Femur (tissue), 1 donor: ENCODE measurements around the gene RBL2.
"Not testable (repeated sequence)": the region's sequence is repeated elsewhere in the genome, so short reads cannot be mapped to it uniquely, and the experiment has no call there.

Experiments
- DNase-seq: peaks from one replicate; pipeline ENCODE4 v3.0.0-alpha.2; 2017

The RBL2 gene

DNA sequence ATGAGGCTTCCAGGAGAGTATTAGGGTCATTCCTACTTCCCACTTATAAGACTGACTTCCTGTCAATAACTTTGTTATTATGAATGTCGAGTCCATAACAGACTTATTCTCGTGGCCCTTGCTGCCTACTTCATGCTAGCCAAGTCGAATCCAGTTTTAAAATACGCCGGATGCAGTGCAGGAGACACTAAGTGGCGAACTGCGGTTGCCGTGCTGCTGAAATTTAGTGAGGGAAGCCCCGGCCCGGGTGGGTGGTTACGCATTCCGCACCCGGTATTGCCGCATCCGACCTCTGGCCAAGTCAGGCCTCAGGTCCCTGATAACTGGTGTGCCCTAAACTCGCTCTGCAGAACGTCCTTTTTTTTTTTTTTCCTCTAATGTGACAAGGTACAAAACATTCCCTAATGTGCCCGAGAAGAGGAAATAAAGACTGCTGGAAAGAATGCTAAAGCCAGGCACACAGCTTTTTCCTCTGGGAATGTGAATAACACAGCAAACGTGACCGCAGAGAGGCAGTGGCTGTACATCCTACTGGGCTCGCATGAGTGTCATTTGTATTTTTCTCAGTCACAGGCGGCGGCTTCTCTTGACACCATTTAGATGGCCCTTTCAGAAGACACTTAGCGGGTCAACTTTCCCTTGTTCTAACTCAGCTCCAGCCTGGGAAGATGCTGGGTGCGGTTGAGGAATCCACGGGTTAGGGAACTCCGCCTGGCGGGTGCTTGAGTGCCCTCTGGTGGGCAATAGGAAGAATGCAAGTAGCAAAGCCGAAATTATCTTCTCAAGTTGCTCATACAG lies 75.8 kb downstream of the RBL2 start:
- peak; percentile 77 for DNase-seq

DNA sequence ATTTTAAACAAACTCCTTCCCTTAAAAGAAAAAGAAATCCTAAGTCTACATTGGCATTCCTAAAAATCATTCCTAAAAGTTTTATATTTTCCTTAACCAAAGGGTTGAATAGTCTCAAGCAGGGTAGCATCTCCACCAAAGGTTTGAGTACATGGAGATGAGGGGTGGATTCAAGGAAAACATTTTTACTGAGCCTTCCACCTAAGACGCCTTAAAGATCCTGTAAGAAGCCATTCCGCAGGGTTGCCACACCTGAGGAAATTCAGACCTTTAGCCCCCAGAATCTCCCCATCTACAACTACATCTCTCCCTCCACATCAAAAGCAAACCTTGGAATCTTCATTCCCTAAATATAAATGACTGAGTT lies 76.4 kb downstream of the RBL2 start:
- DNase-seq = peak; percentile 1

DNA sequence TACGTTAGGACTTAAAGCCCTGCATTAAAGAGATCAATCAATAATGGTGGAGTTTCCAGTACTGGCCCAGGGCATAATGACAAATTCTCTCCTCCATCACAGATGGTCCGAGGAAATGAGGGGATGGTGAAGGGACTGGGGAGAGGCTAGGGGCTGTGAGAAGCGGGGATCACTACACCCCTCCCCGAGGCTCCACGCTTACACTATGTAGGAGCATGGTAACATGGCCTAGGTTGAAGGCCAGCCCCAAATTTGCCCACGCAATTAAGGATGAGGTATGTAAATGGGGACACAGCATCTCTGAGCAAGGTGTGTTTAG lies 76.8 kb downstream of the RBL2 start:
- peak; percentile 4 for DNase-seq

DNA sequence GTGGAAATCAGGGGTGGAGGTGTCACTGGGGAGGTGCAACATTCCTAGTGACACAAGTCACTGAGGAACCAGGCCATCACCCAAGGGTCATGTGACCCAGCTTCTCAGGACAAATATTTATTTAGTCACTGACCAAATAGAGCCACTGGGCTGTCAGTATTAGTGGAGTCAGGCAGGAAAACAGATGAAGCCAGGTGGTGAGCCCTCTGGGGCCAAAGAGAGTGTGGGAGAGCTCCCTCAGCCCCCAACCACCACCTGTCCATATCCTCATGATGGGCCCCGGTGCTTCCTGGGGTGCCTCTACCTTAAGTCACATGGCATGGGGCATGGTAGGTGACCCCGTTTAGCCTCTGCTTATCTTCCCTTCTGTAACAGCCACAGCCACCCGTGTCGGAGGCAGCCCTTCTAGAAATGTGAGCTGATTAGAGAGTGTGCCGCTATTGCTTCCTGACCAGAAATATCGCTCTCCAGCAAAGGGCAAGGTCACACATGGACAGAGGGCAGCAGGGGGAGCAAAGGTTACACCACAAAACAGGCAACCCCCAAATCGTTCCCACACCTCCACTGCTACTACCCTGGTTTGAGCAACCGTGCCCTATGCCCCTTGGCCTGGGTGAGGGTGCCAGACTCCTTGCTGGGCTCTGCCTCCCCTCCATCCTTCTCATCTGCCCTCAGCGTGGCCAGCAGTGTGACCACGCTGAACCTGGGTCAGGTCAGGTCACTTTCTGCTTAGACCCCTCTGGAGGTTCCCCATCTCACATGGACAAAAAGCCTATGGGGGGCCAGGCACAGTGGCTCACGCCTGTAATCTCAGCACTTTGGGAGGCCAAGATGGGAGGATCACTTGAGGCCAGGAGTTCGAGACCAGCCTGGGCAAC lies 77.4 kb downstream of the RBL2 start:
- DNase-seq = peak; percentile 13

DNA sequence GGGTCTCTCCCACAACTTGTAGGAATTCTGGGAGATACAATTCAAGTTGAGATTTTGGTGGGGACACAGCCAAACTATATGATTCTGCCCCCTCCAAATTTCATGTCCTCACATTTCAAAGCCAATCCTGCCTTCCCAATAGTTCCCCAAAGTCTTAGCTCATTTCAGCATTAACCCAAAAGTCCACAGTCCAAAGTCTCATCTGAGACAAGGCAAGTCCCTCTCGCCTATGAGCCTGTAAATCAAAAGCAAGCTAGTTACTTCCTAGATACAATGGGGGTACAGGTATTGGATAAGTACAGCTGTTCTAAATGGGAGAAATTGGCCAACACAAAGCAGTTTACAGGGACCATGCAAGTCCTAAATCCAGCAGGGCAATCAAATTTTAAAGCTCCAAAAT lies 78.5 kb downstream of the RBL2 start:
- not testable (repeated sequence) for DNase-seq

DNA sequence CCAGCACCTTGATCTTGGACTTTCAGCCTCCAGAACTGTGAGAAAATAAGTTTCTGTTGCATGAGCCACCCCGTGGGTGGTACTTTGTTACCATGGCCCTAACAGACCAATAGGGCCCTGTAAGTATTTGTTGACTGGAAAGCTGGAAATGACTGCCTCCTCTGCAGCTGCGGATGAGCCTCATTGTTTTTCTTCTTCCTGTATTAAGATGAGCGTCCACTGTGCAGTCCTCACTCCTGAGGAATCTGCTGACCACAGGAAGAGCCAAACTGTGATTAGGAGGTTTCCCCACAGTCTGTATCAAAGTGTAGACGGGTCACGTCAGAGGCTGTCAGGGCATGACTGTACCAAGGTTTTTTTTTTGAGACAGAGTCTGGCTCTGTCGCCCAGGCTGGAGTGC lies 81.0 kb downstream of the RBL2 start:
- DNase-seq = peak; percentile 36

DNA sequence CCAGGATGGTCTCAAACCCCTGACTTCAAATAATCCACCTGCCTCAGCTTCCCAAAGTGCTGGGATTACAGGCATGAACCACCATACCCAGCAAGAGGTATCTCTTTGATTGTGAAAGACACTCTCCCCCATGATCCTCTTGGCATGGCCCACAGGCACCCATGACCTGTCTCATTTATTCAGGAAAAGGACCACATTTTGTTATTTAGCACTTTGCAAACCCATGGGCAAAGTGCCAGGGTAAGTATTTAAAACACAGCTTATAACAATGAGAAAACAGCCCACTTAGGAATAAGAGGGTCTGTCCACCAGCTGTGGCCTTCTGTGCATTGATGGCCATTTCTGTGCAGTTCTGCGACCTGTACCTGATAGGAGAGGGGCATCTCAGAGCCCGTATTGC lies 81.5 kb downstream of the RBL2 start:
- DNase-seq = no peak

DNA sequence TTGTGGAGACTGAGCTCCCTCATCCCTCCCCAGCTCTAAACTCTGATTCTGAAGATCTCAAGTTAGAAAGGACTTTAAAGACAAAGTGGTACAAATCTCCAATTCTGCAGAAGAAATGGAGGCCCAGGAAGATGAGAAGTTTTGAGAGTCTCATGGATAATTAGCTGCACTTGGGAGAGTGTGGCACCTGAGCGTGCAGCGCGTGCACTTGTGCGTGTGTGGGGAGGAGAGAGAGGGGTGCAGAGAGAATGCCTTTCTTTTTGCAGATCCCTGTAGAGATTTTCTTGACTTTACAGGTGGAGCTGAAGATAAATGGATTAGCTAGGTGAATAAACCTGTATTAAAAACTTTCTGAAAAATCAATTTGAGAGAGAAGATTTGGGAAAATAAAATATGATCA lies 83.6 kb downstream of the RBL2 start:
- DNase-seq = no peak

DNA sequence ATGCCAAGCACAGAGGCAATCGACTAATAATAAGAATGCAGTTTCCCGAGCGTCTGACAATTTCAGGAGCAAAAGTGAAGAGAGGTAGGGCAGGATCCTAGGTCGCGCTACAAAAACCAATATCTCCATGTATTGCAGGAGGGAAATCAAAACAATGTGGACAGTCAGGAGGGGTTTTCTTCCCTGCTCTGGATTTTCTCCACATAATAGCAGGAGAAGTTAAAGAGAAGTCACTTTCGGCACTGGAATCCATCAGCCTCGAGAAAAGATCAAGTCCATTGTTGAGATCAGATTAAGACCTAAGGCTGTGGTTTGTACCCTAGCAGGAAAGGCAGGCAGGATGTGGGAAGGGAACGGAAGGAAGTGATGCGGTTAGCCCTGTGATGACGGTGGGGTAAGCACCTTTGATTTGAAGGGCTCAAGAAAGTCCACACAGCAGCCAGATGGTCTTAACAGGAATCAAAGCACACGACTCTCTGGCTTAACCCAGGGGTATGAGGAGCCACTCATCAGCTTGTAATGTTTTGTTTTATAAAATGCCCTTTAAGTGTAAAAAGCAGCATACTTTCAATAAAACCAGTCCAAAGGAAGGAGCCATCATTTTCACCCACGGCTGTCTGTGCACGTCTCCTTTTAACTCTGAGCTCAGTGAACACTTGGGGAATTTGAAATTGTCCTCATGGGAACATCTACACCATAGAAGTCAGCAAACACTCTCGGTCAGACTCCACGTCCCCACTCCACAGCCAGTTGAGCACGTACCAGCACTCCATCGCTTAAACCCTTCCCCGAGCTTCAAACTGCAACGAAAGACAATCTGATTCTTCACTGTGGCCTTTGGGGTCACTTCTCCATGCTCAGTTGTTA lies 84.5 kb downstream of the RBL2 start:
- DNase-seq = peak; percentile 63

DNA sequence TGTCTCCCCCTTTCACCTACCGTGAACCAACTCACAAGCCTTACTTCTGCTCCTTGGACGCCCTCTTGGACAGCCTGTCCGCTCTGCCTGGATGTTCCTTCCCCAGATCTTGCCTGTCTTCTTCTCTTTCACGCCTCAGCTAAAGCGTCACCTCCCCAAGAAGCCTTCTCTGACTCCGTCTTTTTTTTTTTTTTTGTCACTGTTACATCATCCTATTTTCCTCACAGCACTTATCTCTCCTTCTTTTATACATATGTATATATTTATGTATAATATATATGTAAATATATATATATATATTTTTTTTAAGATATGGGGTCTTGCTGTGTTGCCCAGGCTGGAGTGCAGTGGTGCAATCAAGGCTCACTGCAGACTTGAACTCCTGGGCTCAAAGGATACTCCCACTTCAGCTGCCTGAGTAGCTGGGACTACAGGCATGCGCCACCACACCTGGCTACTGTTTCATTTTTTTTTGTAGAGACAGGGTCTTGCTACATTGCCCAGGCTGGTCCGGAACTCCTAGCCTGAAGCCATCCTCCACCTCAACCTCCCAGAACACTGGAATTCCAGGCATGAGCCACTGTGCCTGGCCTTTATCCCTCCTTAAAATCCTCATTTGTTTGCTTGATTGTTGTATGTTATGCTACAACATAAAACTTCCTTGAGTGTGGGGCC lies 85.3 kb downstream of the RBL2 start:
- no peak for DNase-seq

DNA sequence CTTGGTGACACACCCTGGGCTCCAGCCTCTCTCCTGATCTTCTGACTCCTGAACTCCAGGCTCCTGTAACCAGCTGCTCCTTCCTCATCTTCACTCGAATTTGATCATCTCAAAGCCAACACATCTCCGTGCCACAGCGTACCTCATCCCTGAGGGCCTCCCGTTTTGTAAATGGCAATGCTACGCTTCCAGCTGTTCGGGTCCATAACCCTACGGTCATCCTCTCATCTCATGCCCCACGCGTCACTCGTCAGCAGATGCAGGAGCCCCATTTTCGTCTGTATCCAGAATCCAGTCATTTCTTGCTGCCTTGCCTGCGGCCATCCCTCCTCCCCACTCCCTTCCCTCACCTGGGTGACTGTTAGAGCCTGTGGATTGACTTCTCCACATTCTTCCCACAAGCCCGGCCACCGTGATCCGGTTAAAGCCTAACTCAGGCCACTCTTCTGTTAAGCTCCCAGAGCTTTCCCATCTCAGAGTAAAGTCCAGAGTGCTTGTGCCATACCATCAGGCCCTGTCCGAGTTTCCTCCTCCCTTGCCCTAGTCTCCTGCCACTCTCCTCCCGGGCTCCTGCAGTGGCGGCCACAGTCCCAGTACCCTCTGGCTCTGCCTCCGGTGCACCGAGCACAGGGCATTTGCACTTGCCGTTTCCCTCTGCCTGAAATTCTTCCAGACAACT lies 89.0 kb downstream of the RBL2 start:
- no peak for DNase-seq

DNA sequence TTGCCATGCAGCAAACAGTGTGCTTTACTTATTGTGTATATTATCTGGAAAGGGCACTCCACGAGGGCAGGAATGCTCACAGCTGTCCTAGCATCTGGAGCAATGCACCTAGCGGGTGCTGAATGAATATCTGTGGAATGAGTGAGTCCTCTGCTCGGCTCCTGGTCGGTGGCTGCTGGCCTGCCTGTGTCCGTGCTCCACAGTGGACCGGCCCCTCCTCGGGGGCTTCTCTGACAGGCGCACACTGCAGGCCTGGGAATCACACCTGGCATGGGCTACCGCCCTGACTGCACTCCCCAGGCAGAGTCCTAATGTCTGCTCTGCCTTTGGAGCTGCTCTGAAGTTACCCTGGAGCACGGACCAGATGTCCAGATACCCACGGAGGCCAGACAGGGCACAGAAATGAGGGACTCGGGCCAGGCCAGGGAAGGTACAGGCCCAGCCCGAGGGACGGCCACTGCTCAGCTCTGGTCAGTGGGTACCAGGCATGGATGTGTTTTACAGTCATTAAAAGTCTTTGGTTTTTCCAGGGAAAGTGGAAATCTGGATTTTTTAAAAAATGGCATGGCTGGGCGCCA lies 89.8 kb downstream of the RBL2 start:
- DNase-seq = no peak

DNA sequence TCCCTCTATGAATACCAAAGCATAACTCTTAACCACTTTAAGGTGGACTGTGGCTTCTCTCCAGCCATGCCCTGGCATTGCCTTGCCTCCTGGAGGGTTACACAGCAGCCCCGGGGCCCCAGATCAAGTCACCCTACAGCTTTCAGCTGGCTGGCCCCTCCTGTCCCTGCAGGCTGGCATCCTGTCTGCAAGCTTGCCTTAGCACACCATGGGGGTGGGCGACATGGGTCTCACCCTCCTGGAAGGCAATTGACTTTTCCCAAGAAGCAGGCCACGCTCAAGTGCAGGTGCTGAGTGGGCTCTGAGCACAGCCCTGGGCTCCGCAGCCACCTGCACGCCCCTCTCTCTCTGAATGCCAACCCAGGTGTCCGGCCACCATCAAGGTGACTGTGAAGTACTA lies 94.5 kb downstream of the RBL2 start:
- no peak for DNase-seq

DNA sequence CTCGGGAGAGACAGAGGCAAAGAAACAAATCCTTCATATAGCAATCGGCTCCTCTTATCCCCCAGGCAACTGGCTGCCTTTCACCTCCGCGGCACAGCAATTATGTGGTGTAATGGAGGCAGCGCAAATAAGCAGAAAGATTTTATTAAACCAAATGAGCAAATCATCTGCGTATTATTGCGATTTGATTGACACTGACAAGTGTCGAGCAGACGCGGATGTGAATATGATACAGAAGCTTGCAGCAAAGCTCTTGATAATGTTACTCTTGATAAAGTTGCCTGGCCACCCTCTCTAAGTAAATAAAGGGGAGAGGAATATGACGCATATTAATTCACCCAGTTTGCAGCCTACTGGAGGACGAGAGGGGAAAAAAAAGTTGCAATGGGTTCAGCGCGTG lies 95.2 kb downstream of the RBL2 start:
- no peak for DNase-seq

DNA sequence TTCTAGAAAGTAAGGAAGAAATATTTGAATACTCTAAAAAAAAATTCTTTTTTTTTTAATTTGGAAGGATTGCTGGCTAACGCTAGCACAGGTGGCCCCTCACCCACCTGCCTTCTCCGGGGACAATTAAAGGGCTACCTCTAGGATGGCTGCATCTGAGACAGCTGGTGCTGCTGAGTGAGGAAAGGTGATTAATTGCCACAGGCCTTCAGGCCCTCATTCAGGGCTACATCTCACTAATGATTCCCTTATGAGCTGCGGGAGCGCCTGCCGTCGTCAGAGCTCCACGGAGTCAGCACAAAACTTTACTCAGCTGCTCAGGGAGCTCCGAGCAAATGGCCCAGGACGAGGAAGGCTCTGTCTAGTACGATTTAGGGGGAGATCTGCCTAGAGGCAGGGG lies 95.8 kb downstream of the RBL2 start:
- no peak for DNase-seq

DNA sequence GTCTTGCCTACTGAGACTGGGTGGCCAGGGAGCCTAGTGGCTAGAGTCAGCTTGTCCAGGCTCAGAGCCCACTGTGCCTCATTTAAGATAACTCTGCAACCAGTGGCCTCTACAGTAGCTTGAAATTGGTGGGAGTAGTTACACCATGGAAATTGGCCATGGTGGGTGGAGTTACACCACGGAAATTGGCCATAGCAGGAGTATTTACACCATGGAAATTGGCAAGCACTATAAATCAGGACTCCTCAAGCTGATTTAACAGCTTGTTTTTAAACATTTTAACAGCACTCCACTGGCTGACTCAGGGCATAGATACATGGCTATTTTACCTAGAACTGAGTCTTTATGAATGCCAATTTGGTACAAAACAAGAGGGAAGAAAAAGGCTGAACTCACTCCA lies 96.5 kb downstream of the RBL2 start:
- no peak for DNase-seq

DNA sequence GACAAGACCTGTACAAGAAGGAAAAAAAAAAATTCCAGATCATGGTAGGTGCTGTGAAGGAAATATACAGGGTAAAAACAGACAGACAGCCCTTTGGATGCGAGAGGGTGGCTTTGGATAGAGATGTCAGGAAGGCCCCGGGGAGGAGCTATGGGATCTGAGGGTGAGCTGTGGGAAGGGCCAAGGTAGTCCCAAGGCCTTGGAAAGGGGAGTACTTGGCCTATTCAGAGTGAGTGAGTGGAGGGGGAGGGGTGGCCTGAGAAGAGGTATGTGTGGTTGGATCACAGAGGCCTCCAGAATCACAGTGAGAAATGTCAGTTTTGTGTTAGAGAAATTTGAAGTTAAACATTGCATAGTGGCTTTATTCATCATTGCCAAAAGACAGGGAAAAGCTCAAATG lies 99.9 kb downstream of the RBL2 start:
- no peak for DNase-seq

DNA sequence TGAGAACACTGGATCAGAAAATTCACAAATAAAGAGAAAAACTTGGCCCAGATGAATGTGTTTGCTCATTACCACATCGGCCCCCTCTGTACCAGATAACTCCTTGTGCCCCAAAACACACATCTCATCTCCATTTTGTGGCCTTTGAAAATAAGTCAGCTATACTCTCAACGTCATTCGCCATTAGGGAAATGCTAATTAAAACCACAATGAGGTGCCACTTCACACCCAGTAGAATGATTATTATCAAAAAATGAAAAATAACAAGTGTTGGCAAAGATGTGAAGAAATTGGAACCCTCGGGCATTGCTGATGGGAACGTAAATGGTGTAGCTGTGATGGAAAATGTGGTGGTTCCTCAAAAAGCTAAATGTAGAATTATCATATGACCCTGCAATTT lies 103.4 kb downstream of the RBL2 start:
- no peak for DNase-seq

DNA sequence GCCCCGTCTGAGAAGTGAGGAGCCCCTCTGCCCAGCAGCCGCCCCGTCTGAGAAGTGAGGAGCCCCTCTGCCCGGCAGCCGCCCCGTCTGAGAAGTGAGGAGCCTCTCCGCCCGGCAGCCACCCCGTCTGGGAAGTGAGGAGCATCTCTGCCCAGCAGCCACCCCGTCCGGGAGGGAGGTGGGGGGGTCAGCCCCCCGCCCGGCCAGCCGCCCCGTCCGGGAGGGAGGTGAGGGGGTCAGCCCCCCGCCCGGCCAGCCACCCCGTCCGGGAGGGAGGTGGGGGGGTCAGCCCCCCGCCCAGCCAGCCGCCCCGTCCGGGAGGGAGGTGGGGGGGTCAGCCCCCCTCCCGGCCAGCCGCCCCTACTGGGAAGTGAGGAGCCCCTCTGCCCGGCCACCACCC lies 105.1 kb downstream of the RBL2 start:
- not testable (repeated sequence) for DNase-seq

DNA sequence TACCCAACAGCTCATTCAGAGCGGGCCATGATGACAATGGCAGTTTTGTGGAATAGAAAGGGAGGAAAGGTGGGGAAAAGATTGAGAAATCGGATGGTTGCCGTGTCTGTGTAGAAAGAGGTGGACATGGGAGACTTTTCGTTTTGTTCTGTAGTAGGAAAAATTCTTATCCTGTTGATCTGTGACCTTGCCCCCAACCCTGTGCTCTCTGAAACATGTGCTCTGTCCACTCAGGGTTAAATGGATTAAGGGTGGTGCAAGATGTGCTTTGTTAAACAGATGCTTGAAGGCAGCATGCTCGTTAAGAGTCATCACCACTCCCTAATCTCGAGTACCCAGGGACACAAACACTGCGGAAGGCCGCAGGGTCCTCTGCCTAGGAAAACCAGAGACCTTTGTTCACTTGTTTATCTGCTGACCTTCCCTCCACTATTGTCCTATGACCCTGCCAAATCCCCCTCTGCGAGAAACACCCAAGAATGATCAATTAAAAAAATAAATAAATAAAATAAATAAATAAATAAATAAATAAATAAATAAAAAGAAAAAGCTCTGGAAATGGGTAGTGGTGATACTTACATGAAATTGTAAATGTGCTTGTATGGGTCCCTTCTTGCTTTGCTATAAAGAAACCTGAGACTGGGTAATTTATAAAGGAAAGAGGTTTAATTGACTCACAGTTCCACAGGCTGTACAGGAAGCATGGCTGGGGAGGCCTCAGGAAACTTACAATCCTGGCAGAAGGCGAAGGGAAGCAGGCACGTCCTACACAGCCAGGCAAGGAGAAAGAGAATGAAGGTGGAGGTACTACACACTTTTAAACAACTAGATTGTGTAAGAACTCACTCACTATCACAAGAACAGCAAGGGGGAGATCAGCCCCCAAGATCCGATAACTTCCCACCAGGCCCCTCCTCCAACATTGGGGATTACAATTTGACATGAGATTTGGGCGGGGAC lies 105.8 kb downstream of the RBL2 start:
- not testable (repeated sequence) for DNase-seq
